ENCODE data around the gene KANSL1. TPM values are rescaled to one million over a fixed set of nuclear protein-coding genes. Genes with fewer than 3 reads are reported as not detected.

The KANSL1 gene
- total RNA-seq, 1 experiment from 2014 or later, result 67.1 TPM

- TF ChIP-seq CTCF (IDR thresholded peaks at IDR 0.05; ENCODE audit: unreplicated experiment), result no peak
- H3K4me3 Mint-ChIP-seq (ENCODE audit: unreplicated experiment), result no peak overlapping the region
- H3K27ac Mint-ChIP-seq (ENCODE audit: low read depth, unreplicated experiment), result no peak overlapping the region
- intact Hi-C loops (cut with micrococcal nuclease), result no loop called here
- peaks cover 17% of the 10 kb centered on the region for H3K36me3 Mint-ChIP-seq (ENCODE audit: insufficient read depth, unreplicated experiment)
- ChIA-PET POLR2A (interaction anchor here (0.7 kb wide), 1 partner anchor 56 kb away, joined by 3 read pairs; no protein-coding TSS in a partner anchor), CTCF (no interaction called here)
- H3K9me3 Mint-ChIP-seq (ENCODE audit: unreplicated experiment), result peaks cover 15% of the 10 kb centered on the region
- BruUV-seq (replicated peaks), result no TSS peak
- H3K4me1 Mint-ChIP-seq (ENCODE audit: insufficient read depth, unreplicated experiment), result peaks cover 26% of the 10 kb centered on the region
- no peak for DNase-seq (ENCODE audit: unreplicated experiment)
- no peaks in the 10 kb centered on the region for H3K27me3 Mint-ChIP-seq (ENCODE audit: insufficient read depth, unreplicated experiment)
Observed at GRCh38 chr17:46121841-46122485, 71.3 kb downstream of the KANSL1 start.

GRCh38 chr17:46121165-46121764 lies 72.0 kb downstream of the KANSL1 start:
- ChIA-PET POLR2A (interaction anchor here (0.7 kb wide), 1 partner anchor 55 kb away, joined by 3 read pairs; no protein-coding TSS in a partner anchor), CTCF (interaction anchor here (0.6 kb wide), 1 partner anchor 92 kb away, joined by 4 read pairs; no protein-coding TSS in a partner anchor)
- DNase-seq (ENCODE audit: unreplicated experiment), result no peak
- Mint-ChIP-seq H3K27me3 (ENCODE audit: insufficient read depth, unreplicated experiment) (no peaks in the 10 kb centered on the region), H3K36me3 (ENCODE audit: insufficient read depth, unreplicated experiment) (peaks cover 17% of the 10 kb centered on the region), H3K4me1 (ENCODE audit: insufficient read depth, unreplicated experiment) (peaks cover 26% of the 10 kb centered on the region), H3K4me3 (ENCODE audit: unreplicated experiment) (no peak overlapping the region), H3K27ac (ENCODE audit: low read depth, unreplicated experiment) (no peak overlapping the region), H3K9me3 (ENCODE audit: unreplicated experiment) (peaks cover 15% of the 10 kb centered on the region)
- no peak for TF ChIP-seq CTCF (IDR thresholded peaks at IDR 0.05; ENCODE audit: unreplicated experiment)
- BruUV-seq (replicated peaks), result no TSS peak
- intact Hi-C loops (cut with micrococcal nuclease), result no loop called here

- H3K4me1 Mint-ChIP-seq (ENCODE audit: insufficient read depth, unreplicated experiment), result peaks cover 26% of the 10 kb centered on the region
- TF ChIP-seq CTCF (IDR thresholded peaks at IDR 0.05; ENCODE audit: unreplicated experiment), result no peak
- peaks cover 15% of the 10 kb centered on the region for H3K9me3 Mint-ChIP-seq (ENCODE audit: unreplicated experiment)
- DNase-seq (ENCODE audit: unreplicated experiment), result no peak
- POLR2A ChIA-PET, result interaction anchor here (1.1 to 1.2 kb wide), 2 partner anchors 20 to 25 kb away, joined by 4 read pairs; no protein-coding TSS in a partner anchor
- peaks cover 17% of the 10 kb centered on the region for H3K36me3 Mint-ChIP-seq (ENCODE audit: insufficient read depth, unreplicated experiment)
- CTCF ChIA-PET, result interaction anchor here (1.2 kb wide), 1 partner anchor 11 kb away, joined by 8 read pairs; no protein-coding TSS in a partner anchor
- no peak overlapping the region for H3K4me3 Mint-ChIP-seq (ENCODE audit: unreplicated experiment)
- BruUV-seq (replicated peaks), result no TSS peak
- H3K27ac Mint-ChIP-seq (ENCODE audit: low read depth, unreplicated experiment), result no peak overlapping the region
- no peaks in the 10 kb centered on the region for H3K27me3 Mint-ChIP-seq (ENCODE audit: insufficient read depth, unreplicated experiment)
- intact Hi-C loops (cut with micrococcal nuclease), result no loop called here
Observed at GRCh38 chr17:46120537-46120936, 72.7 kb downstream of the KANSL1 start.

- POLR2A ChIA-PET, result interaction anchor here (1.0 to 1.2 kb wide), 5 partner anchors 10 to 28 kb away, joined by 3 to 7 read pairs (median 4); no protein-coding TSS in a partner anchor
- no TSS peak for BruUV-seq (replicated peaks)
- CTCF ChIA-PET, result interaction anchor here (1.2 kb wide), 3 partner anchors 11 to 73 kb away, joined by 3 to 8 read pairs (median 5); partner anchors contain the start of gene KANSL1
- Mint-ChIP-seq H3K9me3 (ENCODE audit: unreplicated experiment) (peaks cover 15% of the 10 kb centered on the region), H3K4me3 (ENCODE audit: unreplicated experiment) (no peak overlapping the region), H3K27ac (ENCODE audit: low read depth, unreplicated experiment) (no peak overlapping the region), H3K4me1 (ENCODE audit: insufficient read depth, unreplicated experiment) (peaks cover 26% of the 10 kb centered on the region), H3K36me3 (ENCODE audit: insufficient read depth, unreplicated experiment) (peaks cover 17% of the 10 kb centered on the region), H3K27me3 (ENCODE audit: insufficient read depth, unreplicated experiment) (no peaks in the 10 kb centered on the region)
- intact Hi-C loops (cut with micrococcal nuclease), result no loop called here
- no peak for DNase-seq (ENCODE audit: unreplicated experiment)
- no peak for TF ChIP-seq CTCF (IDR thresholded peaks at IDR 0.05; ENCODE audit: unreplicated experiment)
Observed at GRCh38 chr17:46120078-46120477, 73.2 kb downstream of the KANSL1 start.
